GM19238 (cell line): ENCODE results near the gene FGFR2.

ENCODE experiments used
- DNase-seq: peaks from one replicate; pipeline ENCODE4 v3.0.0; 2011; ENCODE audit warnings: low spot score; ENCODE audit not compliant: insufficient read length

The FGFR2 gene

GRCh38 chr10:121457729-121458128 lies 140.5 kb downstream of the FGFR2 start:
- DNase-seq, result no peak

- DNase-seq, result no peak
These were observed 142.9 kb downstream of the FGFR2 start for GRCh38 chr10:121455377-121455776.

GRCh38 chr10:121454781-121455180 lies 143.5 kb downstream of the FGFR2 start:
- DNase-seq, result no peak

GRCh38 chr10:121453160-121453559 lies 145.1 kb downstream of the FGFR2 start:
- DNase-seq, result no peak

GRCh38 chr10:121452581-121452980 lies 145.7 kb downstream of the FGFR2 start:
- DNase-seq, result no peak

GRCh38 chr10:121450247-121450646 lies 148.0 kb downstream of the FGFR2 start:
- DNase-seq, result no peak

- no peak for DNase-seq
These were observed 148.7 kb downstream of the FGFR2 start for GRCh38 chr10:121449482-121449924.

- peak; percentile 24 for DNase-seq
These were observed 149.3 kb downstream of the FGFR2 start for GRCh38 chr10:121448766-121449421.

- no peak for DNase-seq
These were observed 153.6 kb downstream of the FGFR2 start for GRCh38 chr10:121444520-121445165.

- no peak for DNase-seq
These were observed 155.9 kb downstream of the FGFR2 start for GRCh38 chr10:121442086-121442935.

GRCh38 chr10:121440461-121440860 lies 157.8 kb downstream of the FGFR2 start:
- no peak for DNase-seq

GRCh38 chr10:121438333-121438732 lies 159.9 kb downstream of the FGFR2 start:
- no peak for DNase-seq

GRCh38 chr10:121437596-121437995 lies 160.6 kb downstream of the FGFR2 start:
- no peak for DNase-seq

- DNase-seq, result no peak
These were observed 161.5 kb downstream of the FGFR2 start for GRCh38 chr10:121436630-121437341.

- DNase-seq, result no peak
These were observed 162.0 kb downstream of the FGFR2 start for GRCh38 chr10:121436281-121436629.

GRCh38 chr10:121435099-121435875 lies 163.0 kb downstream of the FGFR2 start:
- DNase-seq, result no peak

GRCh38 chr10:121433965-121434364 lies 164.3 kb downstream of the FGFR2 start:
- DNase-seq, result no peak

- no peak for DNase-seq
These were observed 169.4 kb downstream of the FGFR2 start for GRCh38 chr10:121428867-121429266.
